GM21576 (cell line): ENCODE results near the gene CHD9.
"Not testable (repeated sequence)": the region's sequence is repeated elsewhere in the genome, so short reads cannot be mapped to it uniquely, and the experiment has no call there.

ENCODE experiments used
- ATAC-seq: cut with Tn5 transposase; IDR thresholded peaks from one replicate; pipeline ENCODE4 v1.9.1; 2021; ENCODE audit warnings: mild to moderate bottlenecking, moderate library complexity; ENCODE audit not compliant: unreplicated experiment

Gene CHD9

DNA sequence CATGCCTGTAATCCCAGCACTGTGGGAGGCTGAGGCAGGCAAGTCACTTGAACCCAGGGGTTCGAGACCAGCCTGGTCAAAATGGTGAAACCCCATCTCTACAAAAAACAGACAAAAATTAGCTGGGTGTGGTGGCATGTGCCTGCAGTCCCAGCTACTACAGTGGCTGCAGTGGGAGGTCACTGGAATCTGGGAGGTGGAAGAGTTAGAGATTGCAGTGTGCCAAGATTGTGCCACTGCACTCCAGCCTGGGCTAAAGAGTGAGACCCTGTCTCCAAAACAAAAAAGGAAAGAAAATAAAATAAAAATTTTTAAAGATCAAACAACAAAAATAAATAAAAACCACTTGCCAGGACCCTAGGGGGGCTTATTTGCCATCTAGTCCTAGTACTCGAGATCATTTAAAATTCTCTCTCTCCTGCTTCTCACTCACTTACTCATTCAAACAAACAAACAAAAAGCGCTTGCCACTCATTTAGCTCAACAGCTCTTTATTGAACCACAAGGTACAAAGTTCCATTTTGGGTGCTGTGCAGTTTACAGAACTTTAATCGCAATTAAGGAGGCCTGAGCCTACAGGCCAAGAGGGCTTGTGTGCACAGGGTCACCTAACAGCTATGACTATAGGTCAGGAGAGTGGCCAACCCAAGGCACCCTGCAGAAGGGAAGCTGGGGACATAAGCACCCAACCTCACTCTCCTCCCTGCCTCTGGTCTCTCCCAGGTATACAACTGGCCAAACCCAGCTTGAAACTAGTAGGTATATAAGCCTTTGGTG is 6.5 kb upstream of the CHD9 start:
- ATAC-seq: no peak

DNA sequence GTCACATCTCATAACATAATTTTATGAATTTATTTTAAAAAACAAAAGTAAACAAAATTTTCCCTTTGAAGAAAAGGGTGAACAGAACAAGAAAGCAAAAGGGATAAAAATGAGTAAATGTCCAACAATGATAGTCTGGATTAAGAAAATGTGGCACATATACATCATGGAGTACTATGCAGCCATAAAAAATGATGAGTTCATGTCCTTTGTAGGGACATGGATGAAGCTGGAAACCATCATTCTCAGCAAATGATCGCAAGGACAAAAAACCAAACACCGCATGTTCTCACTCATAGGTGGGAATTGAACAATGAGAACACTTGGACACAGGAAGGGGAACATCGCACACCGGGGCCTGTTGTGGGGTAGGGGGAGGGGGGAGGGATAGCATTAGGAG is 3.5 kb upstream of the CHD9 start:
- not testable (repeated sequence) for ATAC-seq

DNA sequence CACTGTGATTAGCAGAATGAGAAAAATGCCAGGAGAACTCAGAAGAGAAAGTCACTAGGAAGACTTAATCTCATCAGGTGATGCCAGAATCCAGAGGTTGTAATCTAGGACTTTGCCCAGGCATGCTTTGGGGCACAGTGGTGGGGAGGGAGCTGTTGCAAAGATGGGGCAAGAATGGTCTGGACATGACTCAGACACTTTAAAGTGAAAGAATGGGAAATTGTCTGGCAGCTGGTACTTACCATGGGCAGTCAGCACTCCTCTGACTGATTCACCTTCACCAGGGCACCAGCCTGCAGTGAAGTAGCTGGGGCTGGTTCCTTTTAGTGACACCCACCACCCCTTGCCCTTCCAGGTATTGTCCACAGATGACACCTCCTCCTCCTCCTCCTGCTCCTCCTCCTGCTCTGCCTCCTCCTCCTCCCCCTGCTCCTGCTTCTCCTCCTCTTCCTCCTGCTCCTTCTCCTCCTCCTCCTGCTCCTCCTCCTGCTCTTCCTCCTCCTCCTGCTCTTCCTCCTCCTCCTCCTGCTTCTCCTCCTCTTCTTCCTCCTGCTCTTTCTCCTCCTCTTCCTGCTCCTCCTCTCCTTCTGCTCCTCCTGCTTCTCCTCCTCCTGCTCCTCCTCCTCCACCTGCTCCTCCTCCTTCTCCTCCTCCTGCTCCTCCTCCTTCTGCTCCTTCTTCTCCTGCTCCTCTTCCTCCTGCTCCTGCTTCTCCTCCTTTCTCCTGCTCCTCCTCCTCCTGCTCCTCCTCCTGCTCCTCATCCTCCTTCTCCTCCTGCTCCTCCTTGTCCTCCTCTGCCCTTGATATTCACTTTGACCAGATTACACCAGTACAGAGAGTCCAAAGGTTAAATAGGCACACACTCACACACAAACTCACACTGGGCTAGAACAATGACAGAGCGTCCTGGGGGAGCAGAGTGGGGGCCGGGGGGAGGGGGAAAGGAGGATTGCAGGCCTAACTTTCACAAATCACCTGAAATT is 2.0 kb upstream of the CHD9 start, which contains the start of gene CHD9NB:
Gene CHD9NB, minus strand, starts transcription at position 379 of the 983 bp plus-strand sequence. CDS start 8,739 bp downstream, outside the sequence.
- no peak for ATAC-seq

DNA sequence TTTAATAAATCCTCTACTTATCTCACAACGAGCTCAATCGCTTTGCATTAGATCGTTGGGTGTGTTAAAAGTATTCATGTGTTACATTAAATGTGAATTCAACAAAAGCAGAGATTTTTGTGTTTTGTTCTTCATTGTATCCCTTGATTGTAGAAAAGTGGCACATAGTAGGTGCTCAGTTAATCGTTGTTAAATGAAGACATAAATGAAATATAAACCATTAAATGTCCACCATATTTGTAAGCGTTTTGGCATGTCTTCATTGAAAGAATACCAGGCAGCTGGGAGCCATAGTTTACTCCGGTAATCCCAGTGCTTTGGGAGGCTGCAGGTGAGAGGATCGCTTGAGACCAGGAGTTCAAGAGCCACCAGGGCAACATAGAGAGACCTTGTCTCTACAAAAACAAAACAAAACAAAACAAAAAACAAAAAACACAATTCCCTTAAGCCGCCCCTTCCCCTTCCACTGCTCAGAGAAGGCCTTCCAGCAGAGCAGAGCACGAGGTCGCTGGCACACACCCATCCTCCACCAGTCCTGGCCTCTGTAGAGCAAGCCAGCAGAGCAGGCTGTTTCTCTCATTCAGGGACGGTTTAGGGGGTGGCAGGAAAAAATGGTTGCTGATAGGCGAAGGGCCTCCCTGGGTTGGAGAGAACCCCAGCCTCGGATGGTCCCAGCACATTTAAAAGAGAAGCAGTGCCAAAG is 673 bp upstream of the CHD9 start:
- no peak for ATAC-seq

DNA sequence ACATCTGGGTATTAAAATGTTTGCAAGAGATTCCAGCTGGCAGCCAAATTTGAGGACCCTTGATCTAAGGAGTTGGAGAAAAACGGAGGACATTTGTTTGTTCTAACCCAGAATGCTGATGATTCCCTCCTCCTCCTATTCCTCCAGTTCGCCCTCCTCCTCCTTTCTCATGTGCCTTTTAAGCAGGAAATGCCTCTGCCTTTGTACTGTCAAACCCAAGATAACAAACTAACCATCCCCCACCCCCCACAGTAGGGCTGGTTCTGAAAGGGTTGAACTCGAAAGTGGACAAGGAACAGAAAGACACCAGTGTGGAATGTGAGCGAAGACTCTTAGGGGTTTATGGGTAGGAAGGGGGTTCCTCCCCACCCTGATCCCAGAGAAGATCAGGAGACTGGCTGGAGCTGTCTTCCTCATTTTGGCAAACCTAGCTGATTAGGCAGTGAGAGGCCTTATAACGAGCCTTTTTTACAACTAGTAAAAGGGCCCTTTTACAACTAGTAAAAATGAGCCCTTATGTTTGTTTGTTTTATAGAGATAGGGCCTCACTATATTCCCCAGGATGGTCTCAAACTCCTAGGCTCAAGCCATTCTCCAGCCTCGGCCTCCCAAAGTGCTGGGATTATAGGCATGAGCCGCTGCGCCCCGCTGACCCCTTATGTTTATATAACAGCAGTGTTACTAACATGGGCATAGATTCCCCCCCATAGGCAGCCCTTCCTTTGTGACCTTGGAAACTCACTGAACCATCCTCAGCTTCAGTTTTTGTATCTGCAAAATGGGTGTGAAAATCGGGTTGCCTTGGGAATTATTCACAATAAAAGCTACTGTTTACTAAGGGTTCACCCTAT is 975 bp downstream of the CHD9 start:
- ATAC-seq: no peak

DNA sequence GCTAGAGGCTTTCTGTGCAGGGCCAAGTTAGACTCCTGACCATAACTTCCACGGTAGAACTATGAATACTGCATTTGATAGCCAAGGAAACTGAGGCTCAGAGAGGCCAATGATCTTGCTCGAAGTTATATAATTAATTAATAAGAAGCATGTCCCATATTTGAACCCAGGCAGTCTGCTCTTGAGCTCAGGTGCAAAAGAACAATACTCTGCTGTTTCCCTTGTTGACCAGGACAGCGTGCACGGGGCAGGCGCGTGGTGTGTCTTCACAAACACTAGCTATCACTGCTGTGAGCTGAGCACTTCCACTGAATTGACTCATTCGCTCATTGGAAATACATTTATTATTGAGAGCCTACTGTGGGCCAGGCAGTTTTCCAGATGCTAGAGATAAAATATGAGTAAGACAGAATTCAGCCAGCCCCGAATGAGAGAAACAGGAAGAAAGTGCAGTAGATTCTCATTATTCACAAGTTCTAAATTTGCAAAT is 1.6 kb downstream of the CHD9 start:
- ATAC-seq: no peak

DNA sequence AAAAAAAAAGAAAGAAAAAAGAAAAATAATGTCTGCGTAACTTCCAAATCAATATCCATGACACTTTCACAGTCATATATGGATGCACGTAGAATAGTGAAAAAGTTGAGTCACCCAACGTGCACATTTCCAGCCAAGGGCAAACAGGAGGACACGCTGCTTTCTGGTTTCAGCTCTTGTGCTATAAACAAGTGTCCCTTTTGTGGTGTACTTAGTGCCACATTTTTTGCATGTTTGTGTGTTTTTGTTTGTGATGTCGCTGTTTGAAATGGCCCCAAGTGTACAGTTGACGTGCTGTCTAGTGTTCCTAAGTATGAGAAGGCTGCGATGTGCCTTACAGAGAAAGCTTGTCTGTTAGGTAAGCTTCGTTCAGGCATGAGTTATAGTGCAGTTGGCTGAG is 2.9 kb downstream of the CHD9 start:
- ATAC-seq: no peak

DNA sequence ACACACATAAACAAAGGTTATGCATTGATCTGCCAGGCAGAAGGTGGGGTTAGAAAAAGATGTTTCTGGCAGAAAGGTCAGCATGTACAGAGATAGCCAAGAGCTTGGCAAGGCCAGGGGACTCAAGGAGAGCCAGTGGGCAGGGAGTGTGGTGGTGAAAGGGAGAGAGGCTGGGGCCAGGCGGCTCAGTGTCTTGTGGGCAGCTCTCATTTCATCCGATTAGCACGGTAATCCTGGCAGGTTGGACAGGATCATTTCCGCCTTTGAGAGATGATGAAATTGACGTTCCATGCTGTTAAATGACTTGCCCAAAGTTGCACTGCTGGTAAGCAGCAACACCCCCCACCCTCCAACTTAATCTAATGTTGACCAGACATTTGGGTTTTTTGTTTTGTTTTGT is 3.6 kb downstream of the CHD9 start:
- ATAC-seq: no peak

DNA sequence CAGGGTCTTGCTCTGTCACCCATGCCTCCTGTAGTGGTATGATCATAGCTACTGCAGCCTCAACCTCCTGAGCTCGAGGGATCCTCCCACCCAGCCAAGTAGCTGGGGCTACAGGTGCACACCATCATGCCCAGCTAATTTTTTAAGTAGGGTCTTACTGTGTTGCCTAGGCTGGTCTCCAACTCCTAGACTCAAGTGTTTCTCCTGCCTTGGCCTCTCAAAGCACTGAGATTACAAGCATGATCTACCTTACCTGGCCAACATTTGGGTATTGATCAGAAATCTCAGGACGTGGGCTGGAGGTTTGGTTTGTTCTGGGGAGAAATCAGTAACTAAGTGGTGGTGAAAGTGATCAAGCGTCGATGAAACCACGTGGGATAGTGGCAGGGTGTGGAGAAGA is 4.1 kb downstream of the CHD9 start:
- no peak for ATAC-seq

DNA sequence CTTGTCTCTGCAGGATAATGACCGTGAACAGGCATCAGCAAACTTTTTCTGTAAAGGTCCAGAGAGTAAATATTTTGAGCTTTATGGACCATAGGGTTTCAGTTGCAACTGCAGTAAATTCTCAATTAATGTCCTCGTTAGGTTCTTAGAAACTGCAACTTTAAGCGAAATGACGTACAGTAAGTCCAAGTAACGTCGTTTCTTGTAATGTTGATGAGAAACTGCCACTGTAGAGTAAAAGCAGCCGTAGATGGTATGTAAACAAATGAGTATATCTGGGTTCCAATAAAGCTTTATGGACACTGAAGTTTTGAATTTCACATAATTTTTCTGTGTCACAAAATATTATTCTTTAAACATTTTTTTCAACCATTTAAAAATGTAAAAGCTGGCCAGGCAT is 4.9 kb downstream of the CHD9 start:
- ATAC-seq: no peak

DNA sequence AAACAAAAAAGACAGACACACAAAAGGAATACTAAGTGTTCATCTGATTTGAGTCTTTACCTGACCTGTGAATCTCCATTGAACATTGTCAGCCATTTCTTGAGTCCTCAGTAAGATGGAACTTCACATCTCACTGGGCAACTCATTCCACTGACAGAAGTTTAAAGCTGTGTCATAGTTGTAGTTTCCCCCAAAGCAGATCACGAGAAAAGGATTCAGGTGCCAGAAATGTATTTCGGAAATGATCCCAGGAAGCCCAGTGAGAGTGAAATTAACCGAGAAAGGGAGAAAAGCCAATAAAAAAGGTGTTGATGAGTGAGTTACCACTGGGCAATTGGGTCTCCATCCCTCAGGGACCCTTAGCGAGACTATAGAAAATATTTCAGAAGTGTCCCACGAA is 6.5 kb downstream of the CHD9 start:
- ATAC-seq: no peak

DNA sequence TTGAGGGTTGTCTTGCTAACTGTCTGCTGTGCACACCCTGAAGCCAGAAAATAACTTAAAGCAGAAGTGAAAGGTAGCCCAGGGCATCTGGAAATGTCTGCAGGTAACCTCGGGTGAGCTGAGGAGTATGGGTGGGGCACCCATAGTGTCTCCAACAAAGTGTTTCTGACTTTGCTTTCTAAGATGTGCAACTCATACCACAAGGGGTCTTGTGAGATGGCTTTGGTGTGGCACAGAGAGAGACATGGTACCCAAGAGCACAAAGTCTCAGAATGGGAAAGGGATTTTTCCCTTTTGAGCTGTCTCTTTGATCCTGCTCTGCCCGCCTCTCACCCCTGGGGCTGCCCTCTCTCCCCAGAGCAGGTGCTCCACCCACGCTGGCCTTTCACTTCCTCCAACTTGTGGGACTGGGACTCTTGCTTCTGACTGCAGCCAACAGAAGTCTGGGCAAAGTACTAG is 6.9 kb downstream of the CHD9 start:
- ATAC-seq: peak; percentile 85

DNA sequence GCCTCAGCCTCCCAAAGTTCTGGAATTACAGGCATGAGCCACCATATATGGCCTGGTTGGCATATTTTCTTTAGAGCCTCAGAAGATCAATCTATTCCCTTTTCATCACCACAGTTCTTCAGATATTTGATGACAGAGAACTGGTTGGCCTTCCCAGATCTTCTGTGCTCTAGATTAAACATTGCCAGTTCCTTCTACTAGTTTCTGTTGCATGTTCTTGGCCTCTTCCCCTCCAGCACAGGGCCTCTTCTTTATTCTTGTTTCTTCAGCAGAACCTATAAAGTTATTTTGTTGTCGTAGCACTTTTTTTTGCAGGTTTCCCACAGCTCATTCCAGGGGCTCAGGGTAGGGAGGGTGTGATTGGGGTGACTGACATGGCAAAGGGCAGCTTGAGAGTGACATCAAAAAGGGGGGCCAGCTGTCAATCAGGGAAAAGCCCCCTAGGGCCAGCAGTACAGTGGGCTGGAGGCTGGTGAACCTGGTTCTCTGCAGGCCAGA is 9.3 kb downstream of the CHD9 start:
- ATAC-seq: no peak

DNA sequence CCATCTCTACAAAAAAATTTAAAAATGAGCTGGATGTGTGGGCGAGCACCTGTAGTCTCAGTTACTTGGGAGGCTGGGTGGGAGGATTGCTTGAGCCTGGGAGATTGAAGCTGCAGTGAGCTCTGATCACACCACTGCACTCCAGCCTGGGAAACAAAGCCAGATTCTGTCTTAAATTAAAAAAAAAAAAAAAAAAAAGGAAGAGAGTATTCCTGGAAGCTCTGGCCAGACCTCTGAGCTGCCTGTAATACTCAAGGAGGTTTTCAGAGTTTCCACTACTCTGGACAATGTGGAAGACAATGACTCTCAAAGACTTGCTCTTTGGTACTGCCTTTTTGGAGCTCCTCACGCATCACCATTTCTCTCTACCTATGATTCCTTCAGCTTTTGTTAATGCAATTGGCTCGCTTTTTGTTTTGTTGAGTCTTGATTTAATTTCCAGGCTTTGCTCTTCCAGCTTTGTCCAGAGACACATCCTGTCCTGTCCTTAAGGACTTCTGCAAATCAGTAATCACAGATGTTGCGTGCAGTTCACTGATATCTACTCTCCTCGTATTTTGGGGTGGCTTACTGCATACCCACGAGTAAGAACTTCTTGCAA is 10.8 kb downstream of the CHD9 start:
- no peak for ATAC-seq

DNA sequence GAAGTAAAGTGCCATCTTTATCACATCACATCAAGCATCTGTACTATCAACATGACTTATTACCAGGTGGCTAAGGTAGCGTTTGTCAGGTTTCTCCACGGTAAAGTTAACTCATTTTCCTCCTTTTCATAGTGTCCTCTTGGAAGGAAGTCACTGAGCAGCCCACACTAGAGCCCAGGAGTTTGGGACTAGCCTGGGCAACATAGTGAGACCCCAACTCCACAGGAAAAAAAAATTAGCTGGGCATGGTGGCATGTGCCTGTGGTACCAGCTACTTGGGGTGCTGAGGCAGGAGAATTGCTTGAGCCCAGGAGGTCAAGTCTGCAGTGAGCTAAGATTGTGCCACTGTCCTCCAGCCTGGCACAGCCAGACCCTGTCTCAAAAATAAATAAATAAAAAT is 12.9 kb downstream of the CHD9 start:
- no peak for ATAC-seq

DNA sequence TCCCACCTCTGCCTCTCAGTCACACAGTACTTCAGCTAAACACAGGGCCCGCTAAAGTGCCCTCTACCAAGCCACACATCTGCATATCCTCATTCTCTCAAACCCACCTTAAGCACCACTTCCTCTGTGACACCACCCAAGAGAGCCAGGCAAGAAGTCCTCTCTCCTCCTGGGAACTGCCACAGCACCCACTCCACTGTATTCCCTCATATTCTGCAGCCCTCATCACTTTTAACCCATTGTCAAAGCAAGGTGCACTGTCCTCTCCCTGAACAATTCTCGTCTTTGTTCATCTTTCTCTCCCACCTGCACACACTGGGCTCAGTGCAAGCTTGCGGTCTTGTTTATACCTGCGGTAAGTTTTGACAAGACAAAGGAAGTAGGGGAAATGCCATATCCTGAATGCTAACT is 13.6 kb downstream of the CHD9 start:
- ATAC-seq: peak; percentile 50

DNA sequence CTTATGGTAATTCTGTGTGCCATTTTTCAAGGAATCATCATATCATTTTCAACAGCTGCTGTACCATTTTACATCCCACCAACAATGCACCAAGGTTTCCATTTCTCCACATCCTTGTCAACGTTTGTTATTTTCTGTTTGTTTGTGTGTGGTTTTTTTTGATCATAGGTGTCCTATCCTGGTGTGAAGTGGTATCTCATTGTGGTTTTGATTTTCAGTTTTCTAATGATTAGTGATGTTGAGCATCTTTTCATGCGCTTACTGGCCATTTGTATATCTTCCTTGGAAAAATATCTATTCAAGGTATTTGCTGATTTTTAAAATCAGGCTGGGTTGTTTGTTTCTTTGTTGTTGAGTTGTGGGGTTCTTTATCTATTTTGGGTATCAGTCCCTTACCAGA is 15.0 kb downstream of the CHD9 start:
- no peak for ATAC-seq

DNA sequence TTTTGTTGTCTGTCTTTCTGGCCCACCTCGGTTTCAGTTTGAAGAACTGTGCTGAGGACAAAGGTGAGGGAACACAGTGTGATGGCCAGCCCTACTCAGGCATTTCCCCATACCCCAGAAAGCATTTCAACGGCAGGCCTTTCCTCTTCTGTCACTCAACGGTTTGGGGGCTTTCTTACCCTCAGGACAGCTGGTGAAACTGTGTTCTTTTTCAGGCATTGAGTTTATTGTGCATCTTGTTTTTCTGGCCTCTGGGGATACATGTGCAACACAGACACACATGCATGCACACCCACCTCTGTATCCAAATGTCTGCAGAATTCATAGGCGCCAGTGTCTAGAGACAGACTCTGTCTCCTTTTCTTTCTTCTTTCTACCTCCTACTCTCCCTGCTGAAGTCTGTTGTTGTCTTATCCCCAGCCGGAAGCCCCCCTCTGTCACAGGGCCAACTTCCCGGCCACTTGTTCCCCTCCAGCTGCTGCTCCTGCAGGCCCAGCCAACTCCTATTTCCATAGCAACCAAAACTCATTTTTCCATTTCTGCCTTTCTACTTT is 17.0 kb downstream of the CHD9 start:
- peak; percentile 45 for ATAC-seq

DNA sequence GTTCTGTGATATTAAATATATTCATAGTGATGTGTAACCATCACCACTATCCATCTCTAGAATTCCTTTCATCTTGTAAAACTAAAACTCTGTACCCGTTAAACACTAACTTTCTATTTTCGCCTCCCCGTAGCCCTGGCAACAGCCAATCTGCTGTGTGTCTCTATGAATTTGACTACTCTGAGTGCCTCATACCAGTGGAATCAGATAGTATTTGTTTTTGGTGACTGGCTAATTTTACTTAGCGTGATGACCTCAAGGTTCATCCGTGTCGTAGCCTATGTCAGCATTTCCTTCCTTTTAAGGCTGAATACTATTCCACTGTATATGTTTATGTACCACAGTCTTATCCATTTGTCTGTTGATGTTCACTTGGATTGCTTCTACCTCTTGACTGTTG is 18.2 kb downstream of the CHD9 start:
- ATAC-seq: no peak
